ENCODE data around the gene CST2.

DNA sequence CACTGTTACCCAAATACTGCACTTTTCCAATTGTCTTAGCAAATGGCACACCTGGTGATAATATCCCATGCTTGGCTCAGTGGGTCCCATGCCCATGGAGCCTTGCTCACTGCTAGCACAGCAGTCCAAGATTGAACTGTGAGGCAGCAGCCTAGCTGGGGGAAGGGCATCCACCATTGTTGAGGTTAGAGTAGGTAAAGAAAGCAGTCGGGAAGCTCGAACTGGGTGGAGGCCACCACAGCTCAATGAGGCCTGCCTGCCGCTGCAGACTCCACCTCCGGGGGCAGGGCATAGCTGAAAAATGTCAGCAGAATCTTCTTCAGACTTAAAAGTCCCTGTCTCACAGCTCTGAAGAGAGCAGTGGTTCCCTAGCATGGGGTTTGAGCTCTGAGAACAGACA, 9.2 kb upstream of the CST2 start:
- TF ChIP-seq, protein P1, sequence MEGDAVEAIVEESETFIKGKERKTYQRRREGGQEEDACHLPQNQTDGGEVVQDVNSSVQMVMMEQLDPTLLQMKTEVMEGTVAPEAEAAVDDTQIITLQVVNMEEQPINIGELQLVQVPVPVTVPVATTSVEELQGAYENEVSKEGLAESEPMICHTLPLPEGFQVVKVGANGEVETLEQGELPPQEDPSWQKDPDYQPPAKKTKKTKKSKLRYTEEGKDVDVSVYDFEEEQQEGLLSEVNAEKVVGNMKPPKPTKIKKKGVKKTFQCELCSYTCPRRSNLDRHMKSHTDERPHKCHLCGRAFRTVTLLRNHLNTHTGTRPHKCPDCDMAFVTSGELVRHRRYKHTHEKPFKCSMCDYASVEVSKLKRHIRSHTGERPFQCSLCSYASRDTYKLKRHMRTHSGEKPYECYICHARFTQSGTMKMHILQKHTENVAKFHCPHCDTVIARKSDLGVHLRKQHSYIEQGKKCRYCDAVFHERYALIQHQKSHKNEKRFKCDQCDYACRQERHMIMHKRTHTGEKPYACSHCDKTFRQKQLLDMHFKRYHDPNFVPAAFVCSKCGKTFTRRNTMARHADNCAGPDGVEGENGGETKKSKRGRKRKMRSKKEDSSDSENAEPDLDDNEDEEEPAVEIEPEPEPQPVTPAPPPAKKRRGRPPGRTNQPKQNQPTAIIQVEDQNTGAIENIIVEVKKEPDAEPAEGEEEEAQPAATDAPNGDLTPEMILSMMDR (IDR thresholded peaks at IDR 0.05): no peak
- no peak for TF ChIP-seq POLR2A (IDR thresholded peaks at IDR 0.05)

All from right lobe of liver (tissue), 4 donors.